K562 (cell line): ENCODE results near the gene MYCBP2. TPM values are rescaled to one million over a fixed set of nuclear protein-coding genes. Genes with fewer than 3 reads are reported as not detected.

Source experiments
- CEBPB ChIP-seq: fragments of 450-650 bp; IDR thresholded peaks from 2 replicates; pipeline ENCODE4 v1.6.1; 2016; ENCODE audit warnings: missing genetic modification characterization, missing compliant biosample characterization
- EP400 ChIP-seq: fragments of 450-650 bp; IDR thresholded peaks from 2 replicates; pipeline ENCODE4 v1.6.1; 2017; ENCODE audit warnings: antibody characterized with exemption, mild to moderate bottlenecking, moderate library complexity
- EZH2 ChIP-seq: IDR thresholded peaks from 2 replicates; pipeline ENCODE4 v1.6.1; 2012; ENCODE audit warnings: low read depth, mild to moderate bottlenecking, inconsistent platforms, low read length, borderline replicate concordance
- FOXM1 ChIP-seq, 2 experiments: fragments of 450-650 bp in 1 of 2; sonication (generic) in 1 of 2; formaldehyde crosslinking in 1 of 2; IDR thresholded peaks; 2 replicates each; pipeline versions ENCODE4 v1.6.1 to v1.9.0; 2017 to 2022; ENCODE audit warnings: low read depth in 2 of 2, mild to moderate bottlenecking in 2 of 2, missing genetic modification reagents in 1 of 2, moderate library complexity in 1 of 2
- GABPB1 ChIP-seq: sonication (generic); formaldehyde crosslinking; IDR thresholded peaks from 2 replicates; pipeline ENCODE4 v1.8.0; 2022; ENCODE audit warnings: mild to moderate bottlenecking, missing genetic modification reagents
- GATAD2A ChIP-seq: fragments of 450-650 bp; IDR thresholded peaks from 2 replicates; pipeline ENCODE4 v1.6.1; 2017
- HLTF ChIP-seq: fragments of 450-650 bp; IDR thresholded peaks from 2 replicates; pipeline ENCODE4 v1.6.1; 2016
- MEF2A ChIP-seq: IDR thresholded peaks from 2 replicates; pipeline ENCODE4 v1.6.1; 2011; ENCODE audit warnings: low read depth, mild to moderate bottlenecking, low read length, moderate library complexity; ENCODE audit not compliant: control insufficient read depth
- NCOA2 ChIP-seq, 2 experiments: fragments of 450-650 bp; IDR thresholded peaks; 2 replicates each; pipeline ENCODE4 v1.6.1; 2018; ENCODE audit warnings: mild to moderate bottlenecking in 2 of 2, moderate library complexity in 1 of 2; ENCODE audit not compliant: partially characterized antibody in 2 of 2
- PTRF ChIP-seq: fragments of 450-650 bp; IDR thresholded peaks from 2 replicates; pipeline ENCODE4 v1.6.1; 2016; ENCODE audit warnings: mild to moderate bottlenecking, missing genetic modification characterization, missing compliant biosample characterization
- SRSF9 ChIP-seq: fragments of 200-400 bp; formaldehyde crosslinking; IDR thresholded peaks from 2 replicates; pipeline ENCODE4 v1.6.1; 2017; ENCODE audit warnings: low read depth, low read length, borderline replicate concordance
- ZFX ChIP-seq: sonication (generic); formaldehyde crosslinking; IDR thresholded peaks from 2 replicates; pipeline ENCODE4 v1.8.0; 2022; ENCODE audit warnings: mild to moderate bottlenecking, missing genetic modification reagents, moderate library complexity
- ZNF766 ChIP-seq: fragments of 200-800 bp; sonication (Bioruptor generic); conservative IDR thresholded peaks from 2 replicates; pipeline ENCODE4 v1.6.1; 2016; ENCODE audit warnings: missing genetic modification characterization, missing compliant biosample characterization
- polyA plus RNA-seq, 8 experiments: library from polyadenylated mRNA; depleted of rRNA in 4 of 8; stranded (reverse) in 5 of 8; unstranded in 3 of 8; fragments of >200 nt; fragmentation: Nextera tagmentation in 2 of 8; fragmentation: Illumina TruSeq in 1 of 8; extraction: Ambion mirVana in 2 of 8; extraction: Trizol in 1 of 8; gene quantifications; 2 replicates each; pipeline versions ENCODE4 v1.2.1 to v1.2.3, GENCODE V29; 2011 to 2014; ENCODE audit warnings: inconsistent platforms in 1 of 8, missing spikeins in 1 of 8
- total RNA-seq, 7 experiments: library from RNA; depleted of rRNA in 6 of 7; stranded (reverse); fragments of >200 nt in 6 of 7; fragmentation: Illumina TruSeq in 2 of 7; extraction: Trizol in 2 of 7; gene quantifications; 2 replicates each; pipeline versions ENCODE4 v1.2.1 to v1.2.3, GENCODE V29; 2011 to 2021; ENCODE audit warnings: low replicate concordance in 1 of 7
- TF ChIP-seq, protein P1 (sequence below): fragments of 250-450 bp; sonication (Bioruptor Pico); IDR thresholded peaks from 2 replicates; pipeline ENCODE4 v1.4.0; 2020; ENCODE audit warnings: borderline replicate concordance
- TF ChIP-seq, protein P2 (sequence below): sonication (generic); formaldehyde crosslinking; IDR thresholded peaks from 2 replicates; pipeline ENCODE4 v1.8.0; 2022; ENCODE audit warnings: missing genetic modification reagents, mild to moderate bottlenecking, moderate library complexity, borderline replicate concordance
- TF ChIP-seq, protein P3 (sequence below): fragments of 450-650 bp; formaldehyde crosslinking; IDR thresholded peaks from 2 replicates; pipeline ENCODE4 v1.4.0; 2020; ENCODE audit warnings: mild to moderate bottlenecking, mixed read lengths
- TF ChIP-seq, protein P4 (sequence below): fragments of 250-450 bp; sonication (Bioruptor Pico); IDR thresholded peaks from 2 replicates; pipeline ENCODE4 v1.5.0; 2020; ENCODE audit warnings: mild to moderate bottlenecking
- TF ChIP-seq, protein P5 (sequence below): fragments of 250-450 bp; sonication (Bioruptor Pico); IDR thresholded peaks from 2 replicates; pipeline ENCODE4 v1.5.0; 2022; ENCODE audit warnings: mild to moderate bottlenecking

The MYCBP2 gene
- total and polyA plus RNA-seq, 9 of the 15 experiments (the other 6 are each of a cell fraction or from before 2014, with no cell fraction given): 13.2 to 47.2 (median 28.9) TPM

DNA sequence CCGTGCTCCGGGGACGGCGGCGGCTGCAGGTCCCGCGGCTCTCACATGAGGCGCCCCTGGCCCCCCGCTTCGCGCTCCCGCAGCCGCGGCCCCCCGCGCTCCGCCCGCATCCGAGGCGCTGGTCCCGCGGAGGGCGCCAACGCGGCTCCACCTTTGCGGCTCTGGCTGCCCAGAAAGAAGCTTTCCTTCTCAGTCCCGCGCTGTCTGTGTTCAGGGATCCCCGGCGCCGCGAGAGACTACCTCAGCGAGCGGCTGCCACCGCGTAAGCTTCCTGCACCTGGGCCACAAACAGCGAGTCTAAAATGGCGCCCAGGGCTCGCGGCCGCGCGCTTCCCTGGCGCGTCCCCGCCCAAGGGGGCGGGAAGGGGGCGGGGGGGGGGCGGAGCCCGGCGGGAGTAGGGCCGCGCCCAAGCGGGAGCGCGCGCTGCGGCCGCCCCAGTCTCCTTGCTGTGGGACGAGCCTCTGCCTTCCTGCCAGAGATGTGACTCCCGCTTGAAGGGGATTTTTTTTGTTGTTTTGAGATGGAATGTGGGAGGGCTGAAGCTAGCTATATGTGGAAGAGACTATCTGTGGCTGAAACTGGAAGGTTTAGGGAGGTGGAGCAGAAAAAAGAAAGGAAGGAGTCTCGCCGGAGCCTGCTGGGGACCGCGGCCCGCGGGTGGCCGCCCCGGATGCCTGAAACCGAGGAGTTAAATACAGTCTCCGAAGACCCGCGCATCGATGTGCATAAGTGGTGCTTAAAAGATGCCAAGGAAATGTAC, 299.9 kb downstream of the MYCBP2 start, which contains the start of gene FBXL3 (continued):
- TF ChIP-seq, protein P1, sequence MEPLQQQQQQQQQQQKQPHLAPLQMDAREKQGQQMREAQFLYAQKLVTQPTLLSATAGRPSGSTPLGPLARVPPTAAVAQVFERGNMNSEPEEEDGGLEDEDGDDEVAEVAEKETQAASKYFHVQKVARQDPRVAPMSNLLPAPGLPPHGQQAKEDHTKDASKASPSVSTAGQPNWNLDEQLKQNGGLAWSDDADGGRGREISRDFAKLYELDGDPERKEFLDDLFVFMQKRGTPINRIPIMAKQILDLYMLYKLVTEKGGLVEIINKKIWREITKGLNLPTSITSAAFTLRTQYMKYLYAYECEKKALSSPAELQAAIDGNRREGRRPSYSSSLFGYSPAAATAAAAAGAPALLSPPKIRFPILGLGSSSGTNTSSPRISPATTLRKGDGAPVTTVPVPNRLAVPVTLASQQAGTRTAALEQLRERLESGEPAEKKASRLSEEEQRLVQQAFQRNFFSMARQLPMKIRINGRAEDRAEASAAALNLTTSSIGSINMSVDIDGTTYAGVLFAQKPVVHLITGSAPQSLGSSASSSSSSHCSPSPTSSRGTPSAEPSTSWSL (CRISPR knock-in tag): no peak
- TF ChIP-seq NCOA2 (IDR thresholded peaks at IDR 0.05; ENCODE audit: partially characterized antibody in 2 of 2) (no peak), GABPB1 (CRISPR knock-in tag) (no peak), FOXM1 (IDR thresholded peaks at IDR 0.05; ENCODE audit: low read depth) (no peak), FOXM1 (CRISPR knock-in tag; IDR thresholded peaks at IDR 0.05; ENCODE audit: low read depth) (no peak), EZH2 (no peak), SRSF9 (no peak), HLTF (no peak), CEBPB (tag) (no peak), ZNF766 (CRISPR knock-in tag) (peak; percentile 76), EP400 (peak; percentile 49; the same call in 1 of the 2 replicates), MEF2A (no peak), GATAD2A (no peak), ZFX (peak; percentile 89), PTRF (tag) (no peak)
- TF ChIP-seq, protein P2, sequence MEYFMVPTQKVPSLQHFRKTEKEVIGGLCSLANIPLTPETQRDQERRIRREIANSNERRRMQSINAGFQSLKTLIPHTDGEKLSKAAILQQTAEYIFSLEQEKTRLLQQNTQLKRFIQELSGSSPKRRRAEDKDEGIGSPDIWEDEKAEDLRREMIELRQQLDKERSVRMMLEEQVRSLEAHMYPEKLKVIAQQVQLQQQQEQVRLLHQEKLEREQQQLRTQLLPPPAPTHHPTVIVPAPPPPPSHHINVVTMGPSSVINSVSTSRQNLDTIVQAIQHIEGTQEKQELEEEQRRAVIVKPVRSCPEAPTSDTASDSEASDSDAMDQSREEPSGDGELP (CRISPR knock-in tag): no peak
- TF ChIP-seq, protein P3, sequence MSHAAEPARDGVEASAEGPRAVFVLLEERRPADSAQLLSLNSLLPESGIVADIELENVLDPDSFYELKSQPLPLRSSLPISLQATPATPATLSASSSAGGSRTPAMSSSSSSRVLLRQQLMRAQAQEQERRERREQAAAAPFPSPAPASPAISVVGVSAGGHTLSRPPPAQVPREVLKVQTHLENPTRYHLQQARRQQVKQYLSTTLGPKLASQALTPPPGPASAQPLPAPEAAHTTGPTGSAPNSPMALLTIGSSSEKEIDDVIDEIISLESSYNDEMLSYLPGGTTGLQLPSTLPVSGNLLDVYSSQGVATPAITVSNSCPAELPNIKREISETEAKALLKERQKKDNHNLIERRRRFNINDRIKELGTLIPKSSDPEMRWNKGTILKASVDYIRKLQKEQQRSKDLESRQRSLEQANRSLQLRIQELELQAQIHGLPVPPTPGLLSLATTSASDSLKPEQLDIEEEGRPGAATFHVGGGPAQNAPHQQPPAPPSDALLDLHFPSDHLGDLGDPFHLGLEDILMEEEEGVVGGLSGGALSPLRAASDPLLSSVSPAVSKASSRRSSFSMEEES: no peak
- TF ChIP-seq, protein P4, sequence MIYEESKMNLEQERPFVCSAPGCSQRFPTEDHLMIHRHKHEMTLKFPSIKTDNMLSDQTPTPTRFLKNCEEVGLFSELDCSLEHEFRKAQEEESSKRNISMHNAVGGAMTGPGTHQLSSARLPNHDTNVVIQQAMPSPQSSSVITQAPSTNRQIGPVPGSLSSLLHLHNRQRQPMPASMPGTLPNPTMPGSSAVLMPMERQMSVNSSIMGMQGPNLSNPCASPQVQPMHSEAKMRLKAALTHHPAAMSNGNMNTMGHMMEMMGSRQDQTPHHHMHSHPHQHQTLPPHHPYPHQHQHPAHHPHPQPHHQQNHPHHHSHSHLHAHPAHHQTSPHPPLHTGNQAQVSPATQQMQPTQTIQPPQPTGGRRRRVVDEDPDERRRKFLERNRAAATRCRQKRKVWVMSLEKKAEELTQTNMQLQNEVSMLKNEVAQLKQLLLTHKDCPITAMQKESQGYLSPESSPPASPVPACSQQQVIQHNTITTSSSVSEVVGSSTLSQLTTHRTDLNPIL (CRISPR knock-in tag): no peak
- TF ChIP-seq, protein P5, sequence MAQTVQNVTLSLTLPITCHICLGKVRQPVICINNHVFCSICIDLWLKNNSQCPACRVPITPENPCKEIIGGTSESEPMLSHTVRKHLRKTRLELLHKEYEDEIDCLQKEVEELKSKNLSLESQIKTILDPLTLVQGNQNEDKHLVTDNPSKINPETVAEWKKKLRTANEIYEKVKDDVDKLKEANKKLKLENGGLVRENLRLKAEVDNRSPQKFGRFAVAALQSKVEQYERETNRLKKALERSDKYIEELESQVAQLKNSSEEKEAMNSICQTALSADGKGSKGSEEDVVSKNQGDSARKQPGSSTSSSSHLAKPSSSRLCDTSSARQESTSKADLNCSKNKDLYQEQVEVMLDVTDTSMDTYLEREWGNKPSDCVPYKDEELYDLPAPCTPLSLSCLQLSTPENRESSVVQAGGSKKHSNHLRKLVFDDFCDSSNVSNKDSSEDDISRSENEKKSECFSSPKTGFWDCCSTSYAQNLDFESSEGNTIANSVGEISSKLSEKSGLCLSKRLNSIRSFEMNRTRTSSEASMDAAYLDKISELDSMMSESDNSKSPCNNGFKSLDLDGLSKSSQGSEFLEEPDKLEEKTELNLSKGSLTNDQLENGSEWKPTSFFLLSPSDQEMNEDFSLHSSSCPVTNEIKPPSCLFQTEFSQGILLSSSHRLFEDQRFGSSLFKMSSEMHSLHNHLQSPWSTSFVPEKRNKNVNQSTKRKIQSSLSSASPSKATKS (CRISPR knock-in tag): no peak
